Subcutaneous abdominal adipose tissue (tissue), 5 donors: ENCODE measurements around the gene DAO.
A peak's percentile ranks its signal among the peaks of the same experiment; 100 is the strongest.
"Not testable (repeated sequence)": the region's sequence is repeated elsewhere in the genome, so short reads cannot be mapped to it uniquely, and the experiment has no call there.

Source experiments
- H3K27ac ChIP-seq: one replicate; pipeline ENCODE4 v1.7.0; 2013; ENCODE audit warnings: low read depth, mild to moderate bottlenecking, inconsistent platforms, low read length, moderate library complexity
- H3K27me3 ChIP-seq, 5 donors: one replicate each; pipeline ENCODE4 v1.7.0; 2013; ENCODE audit warnings: low read length in 5 of 5, inconsistent platforms in 1 of 5; ENCODE audit not compliant: control insufficient read depth in 5 of 5, insufficient read depth in 4 of 5
- H3K36me3 ChIP-seq, 5 donors: one replicate each; pipeline ENCODE4 v1.7.0; 2013; ENCODE audit warnings: low read length in 5 of 5; ENCODE audit not compliant: control insufficient read depth in 5 of 5, insufficient read depth in 5 of 5
- H3K4me1 ChIP-seq, 5 donors: one replicate each; pipeline ENCODE4 v1.7.0; 2013; ENCODE audit warnings: low read length in 5 of 5, mild to moderate bottlenecking in 3 of 5, moderate library complexity in 1 of 5; ENCODE audit not compliant: control insufficient read depth in 5 of 5, insufficient read depth in 5 of 5
- H3K4me3 ChIP-seq, 5 donors: one replicate each; pipeline ENCODE4 v1.7.0; 2013; ENCODE audit warnings: low read length in 5 of 5, low read depth in 1 of 5
- H3K9ac ChIP-seq, 5 donors: one replicate each; pipeline ENCODE4 v1.7.0; 2013; ENCODE audit warnings: low read length in 5 of 5, mild to moderate bottlenecking in 4 of 5, moderate library complexity in 3 of 5
- H3K9me3 ChIP-seq, 5 donors: one replicate each; pipeline ENCODE4 v1.7.0; 2013; ENCODE audit warnings: low read length in 5 of 5; ENCODE audit not compliant: control insufficient read depth in 5 of 5
- donor health status: healthy.
- donor health status: healthy.
- donor health status: healthy.
- donor health status: healthy.
- donor health status: healthy.

DAO gene

GRCh38 chr12:108856170-108856427 lies 23.8 kb upstream of the DAO start:
- Histone ChIP-seq H3K27ac (peak overlapping the region; percentile 98), H3K4me1 (peaks cover 24 to 73% (median 59%) of the 10 kb centered on the region in 5 donors), H3K9ac (peak overlapping the region; percentile 94 to 99 (median 96)), H3K36me3 (peaks cover 0 to 8% (median 0%) of the 10 kb centered on the region in 5 donors), H3K9me3 (peaks cover 0 to 3% (median 0%) of the 10 kb centered on the region in 5 donors), H3K27me3 (peaks cover 0 to 5% (median 0%) of the 10 kb centered on the region in 5 donors), H3K4me3 (peak overlapping the region; percentile 92 to 100 (median 95))

DNA sequence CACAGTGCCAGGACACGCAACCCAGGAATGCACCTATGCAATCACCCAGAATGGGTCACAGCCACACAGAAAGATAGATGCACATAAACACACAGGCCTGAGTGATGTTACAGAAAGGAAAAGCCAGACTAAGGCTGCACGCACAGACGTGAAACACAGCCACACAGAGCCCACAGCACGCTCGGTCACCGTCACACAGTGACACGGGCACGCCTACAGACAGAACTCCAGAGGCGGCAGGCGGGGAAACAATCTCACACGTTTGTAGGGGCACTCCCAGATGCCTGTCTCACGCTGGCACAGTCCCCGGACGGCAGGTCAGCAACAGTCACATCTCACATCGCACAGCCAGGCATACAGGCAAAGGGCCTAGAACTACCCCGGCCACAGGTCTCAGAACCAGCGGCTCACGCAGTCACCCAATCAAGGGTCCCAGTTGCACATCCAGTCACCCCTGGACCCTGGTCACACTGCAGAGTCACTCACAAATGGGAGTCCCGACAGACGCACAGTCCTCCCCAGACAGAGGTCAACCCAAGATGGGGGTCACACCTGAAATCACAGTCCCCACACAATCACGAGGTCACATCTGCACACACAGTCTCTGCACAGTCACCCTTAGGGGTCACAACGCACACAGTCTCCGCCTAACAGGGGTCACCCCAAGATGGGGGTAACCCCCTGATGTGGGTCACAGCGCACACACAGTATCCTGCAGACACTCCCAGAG lies 23.3 kb upstream of the DAO start:
- peak overlapping the region; percentile 94 to 99 (median 96) for H3K9ac ChIP-seq
- peak overlapping the region; percentile 98 for H3K27ac ChIP-seq
- H3K36me3 ChIP-seq: peaks cover 0 to 6% (median 0%) of the 10 kb centered on the region in 5 donors
- peaks cover 0 to 5% (median 0%) of the 10 kb centered on the region in 5 donors for H3K27me3 ChIP-seq
- H3K4me3 ChIP-seq: peak overlapping the region; percentile 92 to 100 (median 95)
- H3K9me3 ChIP-seq: peaks cover 0 to 3% (median 0%) of the 10 kb centered on the region in 5 donors
- peaks cover 24 to 75% (median 54%) of the 10 kb centered on the region in 5 donors for H3K4me1 ChIP-seq

DNA sequence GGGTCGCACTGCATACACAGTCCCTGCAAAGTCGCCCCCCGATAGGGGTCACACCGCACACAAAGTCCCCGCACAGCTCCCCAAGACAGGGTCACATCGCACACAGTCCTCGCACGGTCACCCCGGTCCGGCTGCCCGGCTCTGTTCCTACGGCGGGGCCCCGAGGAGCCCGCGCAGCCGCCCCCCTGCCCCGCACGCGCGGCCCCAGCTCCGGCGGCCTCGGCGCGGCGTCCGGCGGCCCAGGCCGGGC lies 22.8 kb upstream of the DAO start:
- Histone ChIP-seq H3K27me3 (peaks cover 0 to 5% (median 0%) of the 10 kb centered on the region in 5 donors), H3K36me3 (peaks cover 0 to 3% (median 0%) of the 10 kb centered on the region in 5 donors), H3K27ac (peak overlapping the region; percentile 98), H3K9me3 (peaks cover 0 to 3% (median 0%) of the 10 kb centered on the region in 5 donors), H3K4me3 (peak overlapping the region; percentile 92 to 100 (median 95)), H3K9ac (peak overlapping the region; percentile 94 to 99 (median 96)), H3K4me1 (peaks cover 24 to 74% (median 54%) of the 10 kb centered on the region in 5 donors)

DNA sequence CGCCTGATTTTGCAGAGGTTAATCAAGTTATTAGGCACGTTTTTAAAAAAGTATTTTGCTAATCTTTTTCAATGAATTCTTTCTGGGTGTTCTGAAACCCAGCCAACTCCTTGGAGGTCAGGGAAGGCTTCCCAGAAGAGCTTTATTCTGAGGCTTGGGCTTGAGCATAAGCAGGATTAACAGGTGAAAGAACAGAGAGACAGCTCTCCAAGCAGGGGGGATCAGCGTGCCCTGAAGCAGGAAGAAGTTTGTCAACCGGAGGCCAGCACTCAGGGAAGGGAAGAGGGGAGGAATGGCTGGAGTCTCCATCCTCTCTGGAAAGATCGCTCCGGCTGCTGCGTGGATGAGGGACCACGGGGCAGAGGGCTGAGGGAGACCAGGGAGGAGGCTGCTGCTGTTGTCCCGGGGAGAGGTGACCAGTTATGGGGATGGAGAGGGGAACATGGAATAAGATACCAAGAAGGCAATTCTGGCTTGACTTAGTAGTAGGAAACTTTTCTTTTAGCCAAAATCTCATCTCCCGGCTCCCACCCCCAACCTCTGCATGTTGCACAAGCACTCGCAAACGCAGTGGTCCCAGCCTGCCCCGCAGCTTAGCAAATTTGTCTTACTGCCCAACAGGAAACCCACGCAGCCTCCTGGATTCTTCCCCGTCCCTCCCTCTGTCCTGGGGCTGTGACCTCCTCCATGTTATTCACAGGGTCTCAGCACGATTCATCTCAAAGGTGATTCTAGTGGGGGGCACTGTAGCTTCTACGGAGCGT lies 21.4 kb upstream of the DAO start:
- Histone ChIP-seq H3K4me3 (peak overlapping the region in 4 of 5 donors; percentile 59 to 67 (median 60)), H3K27me3 (peaks cover 0 to 5% (median 0%) of the 10 kb centered on the region in 5 donors), H3K9ac (peak overlapping the region in 3 of 5 donors; percentile 40 to 68 (median 59)), H3K4me1 (peaks cover 22 to 68% (median 46%) of the 10 kb centered on the region in 5 donors), H3K36me3 (peaks cover 0 to 3% (median 0%) of the 10 kb centered on the region in 5 donors), H3K27ac (no peak overlapping the region), H3K9me3 (peaks cover 0 to 3% (median 0%) of the 10 kb centered on the region in 5 donors)

DNA sequence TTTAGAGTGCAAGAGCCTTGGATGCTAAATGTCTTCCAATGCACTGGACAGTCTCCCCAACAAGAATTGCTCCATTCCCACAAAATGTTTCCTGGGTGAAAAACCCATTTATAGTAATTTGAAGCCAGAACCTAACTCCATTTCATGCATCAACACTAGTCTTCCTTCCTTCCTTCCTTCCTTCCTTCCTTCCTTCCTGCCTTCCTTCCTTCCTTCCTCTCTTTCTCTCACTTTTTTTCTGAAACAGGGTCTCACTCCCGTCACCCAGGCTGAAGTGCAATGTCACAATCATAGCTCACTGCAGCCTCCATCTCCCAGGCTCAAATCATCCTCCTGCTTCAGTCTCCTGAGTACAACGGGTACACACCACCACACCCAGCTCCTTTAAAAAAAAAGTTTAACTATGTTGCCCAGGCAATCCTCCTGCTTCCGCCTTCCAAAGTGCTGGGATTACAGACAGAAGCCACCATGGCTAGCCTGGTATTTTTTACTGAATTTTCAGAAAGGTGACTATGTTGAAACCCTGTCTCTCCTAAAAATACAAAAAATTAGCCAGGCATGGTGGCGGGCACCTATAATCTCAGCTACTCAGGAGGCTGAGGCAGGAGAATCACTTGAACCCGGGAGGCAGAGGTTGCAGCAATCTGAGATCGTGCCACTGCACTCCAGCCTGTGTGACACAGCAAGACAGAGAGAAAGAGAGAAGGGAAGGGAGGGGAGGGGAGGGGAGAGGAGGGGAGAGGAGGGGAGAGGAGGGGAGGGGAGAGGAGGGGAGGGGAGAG lies 20.6 kb upstream of the DAO start:
- H3K27ac ChIP-seq, H3K9me3 ChIP-seq, H3K9ac ChIP-seq, H3K36me3 ChIP-seq, H3K27me3 ChIP-seq: not testable (repeated sequence)
- peak overlapping the region in 1 of 5 donors; percentile 59 for H3K4me3 ChIP-seq
- H3K4me1 ChIP-seq: peaks cover 16 to 59% (median 39%) of the 10 kb centered on the region in 5 donors

DNA sequence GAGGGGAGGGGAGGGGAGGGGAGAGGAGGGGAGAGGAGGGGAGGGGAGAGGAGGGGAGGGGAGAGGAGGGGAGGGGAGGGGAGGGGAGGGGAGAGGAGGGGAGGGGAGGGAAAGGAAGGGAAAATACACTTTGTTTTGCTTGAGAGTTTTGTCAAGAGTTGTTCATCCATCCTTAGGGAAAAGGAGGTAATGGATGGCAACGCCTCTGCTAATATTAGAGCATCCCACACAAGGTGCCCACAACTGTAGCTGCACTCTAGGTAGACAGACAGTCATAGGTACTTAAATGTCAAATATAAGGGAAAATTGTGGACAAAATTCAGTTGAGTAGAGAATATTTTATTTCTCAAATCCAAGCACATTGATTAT lies 20.0 kb upstream of the DAO start:
- Histone ChIP-seq H3K27ac (no peak overlapping the region), H3K9ac (no peak overlapping the region), H3K9me3 (no peaks in the 10 kb centered on the region), H3K27me3 (no peaks in the 10 kb centered on the region), H3K36me3 (no peaks in the 10 kb centered on the region), H3K4me1 (peaks cover 12 to 53% (median 34%) of the 10 kb centered on the region in 5 donors), H3K4me3 (no peak overlapping the region)

DNA sequence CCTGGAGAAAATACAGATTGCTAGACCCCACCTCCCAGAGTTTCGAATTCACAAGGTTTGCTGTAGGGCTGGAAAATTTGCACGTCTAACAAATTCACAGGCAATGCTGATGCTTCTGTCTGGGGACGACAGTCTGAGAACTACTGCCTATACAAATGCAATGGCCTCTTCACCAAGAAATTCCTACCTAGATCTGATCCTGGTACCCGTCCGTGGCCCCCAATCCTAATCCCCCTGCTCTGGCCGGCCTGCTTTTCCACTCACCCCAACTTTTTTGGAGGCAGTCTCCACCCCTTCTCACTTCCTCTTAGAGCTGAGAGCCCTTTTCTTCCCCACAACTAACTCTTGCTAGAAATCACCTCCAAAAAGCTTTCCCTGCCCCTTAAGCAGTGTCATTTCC lies 19.4 kb upstream of the DAO start:
- Histone ChIP-seq H3K9me3 (no peaks in the 10 kb centered on the region), H3K36me3 (no peaks in the 10 kb centered on the region), H3K27ac (no peak overlapping the region), H3K4me1 (peaks cover 12 to 49% (median 31%) of the 10 kb centered on the region in 5 donors), H3K9ac (no peak overlapping the region), H3K4me3 (no peak overlapping the region), H3K27me3 (no peaks in the 10 kb centered on the region)

GRCh38 chr12:108861878-108862587 lies 17.9 kb upstream of the DAO start:
- no peak overlapping the region for H3K9ac ChIP-seq
- no peaks in the 10 kb centered on the region for H3K36me3 ChIP-seq
- peaks cover 0 to 33% (median 15%) of the 10 kb centered on the region in 5 donors for H3K4me1 ChIP-seq
- no peak overlapping the region for H3K27ac ChIP-seq
- H3K27me3 ChIP-seq: no peaks in the 10 kb centered on the region
- no peaks in the 10 kb centered on the region for H3K9me3 ChIP-seq
- no peak overlapping the region for H3K4me3 ChIP-seq

GRCh38 chr12:108862588-108862959 lies 17.3 kb upstream of the DAO start:
- Histone ChIP-seq H3K4me1 (peaks cover 0 to 32% (median 15%) of the 10 kb centered on the region in 5 donors), H3K27ac (no peak overlapping the region), H3K9ac (no peak overlapping the region), H3K9me3 (no peaks in the 10 kb centered on the region), H3K36me3 (no peaks in the 10 kb centered on the region), H3K27me3 (no peaks in the 10 kb centered on the region), H3K4me3 (no peak overlapping the region)
